Tongue (tissue), 2 donors: ENCODE results near the gene MAGEA9. TPM values are rescaled to one million over a fixed set of nuclear protein-coding genes. Genes with fewer than 3 reads are reported as not detected.
"Not testable (repeated sequence)": the region's sequence is repeated elsewhere in the genome, so short reads cannot be mapped to it uniquely, and the experiment has no call there.

ENCODE experiments used
- DNase-seq: peaks from one replicate; pipeline ENCODE4 v3.0.0-alpha.2; 2015
- total RNA-seq: library from RNA; depleted of rRNA; stranded (reverse); fragments of >200 nt; gene quantifications from one replicate; pipeline ENCODE4 v1.2.3, GENCODE V29; 2014

Gene MAGEA9, protein sequence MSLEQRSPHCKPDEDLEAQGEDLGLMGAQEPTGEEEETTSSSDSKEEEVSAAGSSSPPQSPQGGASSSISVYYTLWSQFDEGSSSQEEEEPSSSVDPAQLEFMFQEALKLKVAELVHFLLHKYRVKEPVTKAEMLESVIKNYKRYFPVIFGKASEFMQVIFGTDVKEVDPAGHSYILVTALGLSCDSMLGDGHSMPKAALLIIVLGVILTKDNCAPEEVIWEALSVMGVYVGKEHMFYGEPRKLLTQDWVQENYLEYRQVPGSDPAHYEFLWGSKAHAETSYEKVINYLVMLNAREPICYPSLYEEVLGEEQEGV
- not detected for total RNA-seq

DNA sequence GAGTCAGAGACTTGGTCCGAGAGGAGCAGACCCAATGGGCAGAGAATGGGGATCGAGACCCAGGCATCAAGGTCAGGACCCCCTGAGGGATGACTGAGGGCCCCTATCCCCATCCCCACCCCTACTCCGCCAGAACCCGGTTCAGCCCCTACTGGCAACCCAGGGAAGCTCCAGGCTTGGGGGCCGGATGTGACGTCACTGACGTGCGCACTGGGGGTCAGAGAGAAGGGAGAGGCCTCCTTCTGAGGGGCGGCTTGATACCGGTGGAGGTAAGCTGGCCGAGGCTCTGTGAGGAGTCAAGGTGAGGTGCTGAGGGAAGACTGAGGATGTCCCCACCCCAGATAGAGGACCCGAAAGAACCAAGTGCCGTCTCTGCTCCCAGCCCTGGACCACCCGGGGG, at the start of gene MAGEA9:
Gene MAGEA9, plus strand, starts transcription at position 204 of the 400 bp plus-strand sequence. CDS start 4,281 bp downstream, outside the sequence.
- not testable (repeated sequence) for DNase-seq

DNA sequence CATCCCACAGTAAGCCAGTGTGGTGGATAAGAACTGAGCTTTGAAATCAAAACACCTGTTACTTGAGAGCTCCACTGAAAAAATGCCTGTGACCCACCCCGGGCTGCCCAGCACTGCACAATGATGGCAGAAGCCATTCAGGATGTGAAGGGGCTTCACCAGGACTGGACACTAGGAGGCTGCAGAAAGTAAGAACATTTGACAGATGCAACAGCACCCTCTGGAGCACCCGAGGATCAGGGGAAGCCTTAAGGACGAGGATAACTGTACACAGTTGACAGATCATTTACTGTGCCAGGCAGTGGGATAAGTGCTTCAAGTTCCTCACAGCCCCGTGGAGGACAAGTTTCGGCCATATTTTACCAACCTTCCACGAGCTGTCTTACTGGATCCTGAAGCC, 39.5 kb upstream of the MAGEA9 start:
- DNase-seq, result not testable (repeated sequence)

DNA sequence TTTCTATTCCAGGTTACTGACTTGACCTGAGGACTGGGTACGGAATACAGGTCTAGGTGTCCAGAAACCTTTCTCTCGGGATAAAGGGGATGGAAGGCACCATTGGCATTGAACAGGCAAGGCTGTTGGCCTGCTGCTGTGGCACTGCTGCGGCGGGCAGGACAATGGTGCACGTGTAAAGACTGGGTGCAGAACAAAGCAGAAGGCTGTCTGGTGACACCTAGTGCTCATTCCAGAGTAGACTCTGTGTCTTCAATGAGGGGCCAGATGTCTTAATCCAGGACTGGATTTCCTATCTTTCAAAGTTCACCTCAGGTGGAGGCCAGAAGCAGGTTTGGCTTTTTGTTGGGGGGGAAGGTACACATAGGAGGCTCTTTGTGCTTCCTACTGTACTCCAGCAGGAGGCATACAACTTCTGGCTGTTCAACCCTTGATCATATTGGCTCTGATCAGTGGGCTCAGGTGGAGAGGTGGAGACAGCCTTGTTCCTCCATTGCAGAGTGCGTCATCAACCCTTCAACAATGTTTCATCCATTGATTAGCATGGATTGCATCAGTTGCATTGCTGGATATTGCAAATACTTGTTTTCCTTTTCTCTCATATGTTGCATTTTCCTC, 35.2 kb upstream of the MAGEA9 start:
- DNase-seq, result not testable (repeated sequence)

DNA sequence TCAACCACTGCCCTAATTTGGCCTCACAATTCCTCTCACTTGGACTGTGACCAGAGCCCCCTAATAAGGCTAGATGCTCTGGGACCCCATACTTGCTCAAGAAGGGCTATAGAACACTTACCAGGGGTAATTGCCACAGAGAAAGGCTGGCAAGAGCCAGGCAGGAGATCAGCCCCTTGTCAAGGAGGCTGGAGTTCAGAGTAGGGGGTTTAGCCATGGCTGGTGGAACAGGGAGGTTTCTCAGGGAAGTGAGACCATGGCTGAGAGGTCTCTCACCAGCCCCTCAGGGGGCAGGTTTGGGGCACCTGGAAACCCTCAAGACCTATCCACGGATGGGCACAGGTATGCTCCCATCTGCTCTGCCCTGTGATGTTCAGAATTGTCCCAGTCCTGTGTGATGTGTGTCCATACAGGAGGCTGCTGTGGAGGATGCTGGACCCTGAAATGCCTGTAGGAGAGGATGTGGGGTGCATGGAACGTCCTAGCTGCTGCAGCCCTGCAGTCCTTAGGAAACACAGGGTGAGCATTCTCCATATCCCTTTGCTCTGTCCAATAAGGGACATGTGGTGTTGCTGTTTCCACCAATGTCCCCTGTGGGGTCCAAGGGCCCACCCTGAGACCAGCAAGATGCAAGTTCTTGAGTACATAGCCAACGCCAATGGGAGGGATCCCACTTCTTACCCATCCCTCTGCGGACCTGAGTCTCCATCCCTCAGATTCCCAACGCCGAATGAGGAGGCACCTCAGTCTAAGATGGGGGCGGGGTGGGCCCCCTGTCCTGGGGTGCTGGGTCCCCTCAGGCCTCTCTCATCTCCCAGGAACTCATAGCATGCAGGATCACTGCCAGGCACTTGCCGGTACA, 24.3 kb upstream of the MAGEA9 start:
- DNase-seq, result no peak

DNA sequence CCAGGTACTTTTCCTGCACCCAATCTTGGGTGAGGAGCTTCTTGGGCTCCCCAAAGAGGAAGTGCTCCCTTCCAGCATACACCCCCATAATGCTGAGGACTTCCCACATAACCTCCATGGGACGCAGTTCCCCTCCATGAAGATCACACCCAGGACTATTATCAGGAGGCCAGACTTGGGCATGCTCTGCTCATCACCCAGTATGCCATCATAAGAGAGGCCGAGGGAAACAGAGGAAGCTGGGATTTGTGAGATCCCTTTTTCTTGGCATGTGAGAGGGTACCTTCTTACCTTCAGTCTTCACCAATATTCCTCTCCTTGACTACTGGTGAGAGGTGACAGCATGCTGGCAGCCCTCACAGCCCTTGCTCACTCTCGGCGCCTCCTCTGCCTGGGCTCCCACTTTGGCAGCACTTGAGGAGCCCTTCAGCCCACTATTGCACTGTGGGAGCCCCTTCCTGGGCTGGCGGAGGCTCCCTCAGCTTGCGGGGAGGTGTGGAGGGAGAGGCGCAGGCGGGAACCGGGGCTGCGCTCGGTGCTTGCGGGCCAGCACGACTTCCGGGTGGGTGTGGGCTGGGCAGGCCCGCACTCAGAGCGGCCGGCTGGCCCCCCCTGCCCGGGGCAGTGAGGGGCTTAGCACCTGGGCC, 23.5 kb upstream of the MAGEA9 start:
- DNase-seq, result no peak

DNA sequence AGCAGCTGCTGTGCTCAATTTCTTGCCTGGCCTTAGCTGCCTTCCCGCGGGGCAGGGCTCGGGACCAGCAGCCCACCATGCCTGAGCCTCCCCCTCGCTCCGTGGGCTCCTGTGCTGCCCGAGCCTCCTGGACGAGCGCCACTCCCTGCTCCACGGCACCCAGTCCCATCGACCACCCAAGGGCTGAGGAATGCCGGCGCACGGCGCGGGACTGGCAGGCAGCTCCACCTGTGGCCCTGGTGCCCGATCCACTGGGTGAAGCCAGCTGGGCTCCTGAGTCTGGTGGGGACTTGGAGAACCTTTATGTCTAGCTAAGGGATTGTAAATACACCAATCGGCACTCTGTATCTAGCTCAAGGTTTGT, 23.0 kb upstream of the MAGEA9 start:
- DNase-seq, result not testable (repeated sequence)

DNA sequence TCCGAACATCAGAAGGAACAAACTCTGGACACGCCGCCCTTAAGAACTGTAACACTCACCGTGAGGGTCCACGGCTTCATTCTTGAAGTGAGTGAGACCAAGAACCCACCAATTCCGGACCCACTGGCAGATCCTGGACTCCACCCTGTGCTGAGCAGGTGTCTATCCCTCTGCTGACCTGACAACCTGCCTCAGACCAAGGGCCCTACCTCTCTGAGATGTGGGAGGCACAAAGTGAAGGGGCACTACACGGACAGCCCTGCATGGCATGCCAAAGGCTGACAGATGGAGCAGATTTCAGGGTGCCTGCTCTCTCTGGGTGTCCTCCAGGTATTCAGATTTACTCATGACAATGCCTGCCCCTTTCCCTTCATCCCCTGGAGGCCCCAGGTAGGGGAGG, 21.9 kb upstream of the MAGEA9 start:
- DNase-seq, result no peak

DNA sequence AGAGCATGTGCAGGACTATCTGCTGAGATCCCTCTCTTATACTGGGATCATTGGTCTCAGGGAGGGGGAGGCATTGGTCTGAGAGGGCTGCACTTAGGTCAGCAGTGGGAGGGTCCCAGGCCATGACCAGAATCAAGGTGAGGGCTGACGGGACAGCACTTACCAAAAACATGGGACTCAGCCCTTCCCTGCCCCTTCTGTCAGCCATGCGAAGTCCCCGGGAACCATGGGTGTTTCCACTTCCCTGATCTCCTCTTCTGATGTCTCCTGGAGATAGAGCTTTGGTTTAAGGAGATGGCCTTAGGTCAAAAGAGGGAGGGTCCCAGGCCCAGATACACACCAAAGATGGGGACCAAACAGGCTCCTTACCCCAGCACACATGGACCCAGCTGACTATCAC, 20.8 kb upstream of the MAGEA9 start:
- no peak for DNase-seq

DNA sequence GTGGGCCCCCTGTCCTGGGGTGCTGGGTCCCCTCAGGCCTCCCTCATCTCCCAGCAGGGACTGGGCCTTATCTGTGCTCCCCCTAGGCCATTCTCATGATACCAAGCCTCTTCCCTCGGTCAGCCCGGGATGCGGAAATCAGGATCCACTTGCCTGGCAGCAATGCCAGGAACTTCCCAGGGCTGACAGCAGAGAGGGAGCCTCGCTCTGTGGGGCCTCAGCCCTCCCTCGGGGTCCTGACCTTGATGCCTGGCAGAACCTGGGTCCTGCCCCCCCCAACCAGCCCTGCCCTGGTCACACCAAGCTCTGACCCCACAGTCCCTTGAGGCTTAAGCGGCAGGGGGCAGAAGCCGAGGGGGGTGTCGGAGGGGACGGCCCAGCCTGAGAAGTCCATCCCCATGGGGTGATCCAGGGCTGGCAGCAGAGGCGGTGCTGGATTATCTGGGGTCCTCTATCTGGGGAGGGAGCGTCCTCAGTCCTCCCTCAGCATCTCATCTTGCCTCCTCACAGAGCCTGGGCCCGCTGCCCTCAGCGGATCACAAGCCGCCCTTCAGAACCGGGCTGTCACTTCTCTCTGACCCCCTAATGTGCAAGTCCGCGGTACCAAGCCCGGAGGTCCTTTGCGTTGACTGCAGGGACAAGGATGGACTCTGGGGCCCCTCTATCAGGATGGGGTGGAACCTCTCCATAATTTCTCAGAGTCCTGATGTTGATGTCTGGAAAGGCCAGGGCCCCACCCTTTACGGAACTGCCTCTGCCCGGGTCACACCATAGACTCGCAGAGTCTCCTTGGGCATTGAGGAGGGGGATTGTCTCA, 19.7 kb upstream of the MAGEA9 start:
- not testable (repeated sequence) for DNase-seq

DNA sequence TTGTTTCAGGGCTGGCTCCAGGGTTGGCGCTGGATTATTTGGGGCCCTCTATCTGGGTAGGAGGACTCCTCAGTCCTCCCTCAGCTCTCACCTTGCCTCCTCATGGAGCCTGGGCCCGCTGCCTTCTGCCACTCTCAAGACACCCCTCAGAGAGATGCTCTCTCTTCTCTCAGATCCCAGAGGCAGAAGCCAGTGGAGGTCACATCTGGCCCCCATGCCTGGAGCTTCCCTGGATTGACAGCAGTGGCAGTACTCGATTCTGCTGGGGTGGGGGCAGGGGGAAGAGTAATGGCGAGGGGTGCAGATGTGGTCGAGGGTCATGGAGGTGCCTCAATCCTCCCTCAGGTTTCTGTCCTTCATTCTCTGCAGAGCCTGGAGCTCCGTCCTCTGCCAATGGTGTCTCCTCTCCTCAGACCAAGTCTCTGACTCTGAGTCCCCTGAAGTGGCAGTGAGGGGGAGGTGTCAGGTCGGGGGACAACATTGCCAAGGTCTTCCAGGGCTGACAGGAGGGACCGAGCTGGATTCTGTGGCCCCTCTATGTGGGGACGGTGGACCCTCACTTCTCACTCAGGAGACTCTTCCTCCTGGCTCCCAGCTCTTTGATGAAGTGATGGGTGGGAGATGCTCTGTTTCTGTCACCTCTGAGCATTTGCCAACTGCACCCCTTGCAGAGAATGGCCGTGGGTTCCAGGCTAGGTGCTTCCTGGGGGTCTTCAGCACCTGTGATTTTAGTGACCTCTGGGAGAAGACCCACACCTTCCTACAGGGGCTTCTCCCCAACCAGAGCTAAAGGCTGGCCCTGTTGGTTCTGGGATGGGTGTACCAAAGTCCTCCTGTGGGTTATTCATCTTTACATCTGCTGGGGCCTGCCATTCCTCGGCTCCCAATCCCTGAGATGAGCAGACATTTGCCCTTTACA, 18.8 kb upstream of the MAGEA9 start:
- no peak for DNase-seq

DNA sequence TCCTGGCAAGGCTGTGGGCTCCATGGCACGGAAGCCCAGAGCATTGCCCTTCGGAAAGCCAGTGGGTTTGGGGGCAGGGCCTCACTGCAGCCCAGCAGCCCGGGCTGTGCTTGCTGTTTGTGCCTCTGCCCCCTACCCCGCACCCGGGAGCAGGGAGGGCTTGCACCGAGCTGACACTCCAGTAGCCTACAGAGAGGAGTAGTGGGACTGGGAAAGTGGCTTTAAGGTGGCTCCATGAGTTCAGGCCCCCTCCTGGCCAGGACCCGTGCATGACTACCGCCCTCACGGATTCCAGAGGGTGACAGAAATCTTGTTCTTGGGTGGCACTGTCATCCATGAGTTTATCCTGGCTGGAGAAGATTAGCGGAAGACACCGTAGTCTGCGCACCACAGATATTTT, 11.4 kb upstream of the MAGEA9 start:
- DNase-seq, result not testable (repeated sequence)

DNA sequence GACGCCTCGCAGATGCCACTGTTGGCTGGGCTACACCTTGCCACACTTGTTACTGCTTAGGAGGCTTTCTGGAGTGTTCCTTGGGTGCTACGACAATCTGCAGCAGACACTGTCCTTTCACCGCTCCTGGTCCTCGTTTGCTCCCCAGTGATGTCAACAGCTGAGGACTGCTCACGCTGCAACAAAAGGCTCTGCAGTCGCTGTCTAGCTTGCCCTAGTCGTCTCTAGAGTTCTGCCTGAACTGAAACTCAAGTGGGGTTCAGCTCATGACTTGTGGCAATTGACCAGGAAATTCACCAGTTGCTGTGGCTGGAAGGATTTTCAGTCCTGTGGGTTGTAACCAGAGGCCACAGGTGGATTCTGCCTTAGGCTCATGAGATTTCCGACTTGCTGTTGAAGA, 8.7 kb upstream of the MAGEA9 start:
- DNase-seq, result not testable (repeated sequence)

DNA sequence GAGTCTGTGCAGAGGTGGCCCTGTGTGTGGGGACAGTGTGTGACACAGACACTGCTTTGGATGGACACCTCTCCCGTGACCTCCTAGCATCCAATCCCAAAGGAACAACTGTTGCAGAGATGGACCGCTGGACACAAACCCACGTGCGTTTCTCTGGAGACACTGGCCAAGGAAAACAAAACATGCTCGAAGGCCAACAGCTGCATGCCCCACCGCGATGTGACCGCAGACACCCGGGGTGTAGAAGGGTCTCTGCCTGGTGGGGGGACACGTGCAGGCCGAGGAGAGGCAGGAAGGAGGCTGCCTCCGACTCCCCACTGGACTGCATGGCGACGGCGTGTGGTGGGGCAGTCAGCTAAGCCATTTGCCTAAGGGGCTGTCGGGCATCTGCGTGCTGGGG, 8.0 kb upstream of the MAGEA9 start, which contains the start of gene HSFX1:
Gene HSFX1, plus strand, starts transcription at position 301 of the 400 bp plus-strand sequence. CDS start 614 bp downstream, outside the sequence.
- not testable (repeated sequence) for DNase-seq

DNA sequence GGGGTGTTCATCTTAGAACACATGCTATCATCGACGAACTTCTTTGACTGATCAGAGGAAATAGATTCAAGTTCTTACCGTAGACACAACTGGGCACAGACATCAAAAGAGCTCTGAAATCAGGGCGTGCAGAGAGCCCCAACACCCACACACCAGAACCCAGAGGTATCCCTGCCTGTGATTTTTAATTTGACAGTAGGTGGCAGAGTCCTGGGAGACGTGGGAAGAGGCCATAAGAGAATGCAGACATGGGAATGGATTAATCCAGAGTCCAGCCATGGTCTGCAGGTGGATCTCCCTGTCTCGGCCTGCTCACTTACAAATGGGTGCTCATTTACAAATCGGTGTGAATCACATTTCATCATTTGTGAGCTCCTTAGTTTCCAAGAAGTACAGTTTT, 3.7 kb upstream of the MAGEA9 start:
- not testable (repeated sequence) for DNase-seq

DNA sequence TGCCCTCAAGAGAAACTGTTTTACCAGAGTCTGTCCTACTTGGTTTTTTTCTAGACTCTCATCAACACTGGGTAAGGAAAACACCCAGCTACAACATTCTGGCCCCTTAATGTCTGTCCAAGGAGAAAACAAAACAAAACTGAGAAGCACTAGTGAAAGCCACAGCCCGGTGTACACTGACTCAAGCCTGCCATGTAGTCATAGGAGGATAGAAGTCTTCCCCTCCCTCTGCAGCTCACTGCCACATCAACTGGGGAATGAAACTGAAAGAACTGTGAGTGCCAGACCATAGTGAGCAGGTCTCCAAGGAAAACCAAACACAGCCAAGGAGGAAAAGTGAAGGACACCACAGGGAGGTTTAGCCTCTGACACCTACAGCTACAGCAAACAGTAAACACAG, 13.8 kb downstream of the MAGEA9 start:
- not testable (repeated sequence) for DNase-seq

DNA sequence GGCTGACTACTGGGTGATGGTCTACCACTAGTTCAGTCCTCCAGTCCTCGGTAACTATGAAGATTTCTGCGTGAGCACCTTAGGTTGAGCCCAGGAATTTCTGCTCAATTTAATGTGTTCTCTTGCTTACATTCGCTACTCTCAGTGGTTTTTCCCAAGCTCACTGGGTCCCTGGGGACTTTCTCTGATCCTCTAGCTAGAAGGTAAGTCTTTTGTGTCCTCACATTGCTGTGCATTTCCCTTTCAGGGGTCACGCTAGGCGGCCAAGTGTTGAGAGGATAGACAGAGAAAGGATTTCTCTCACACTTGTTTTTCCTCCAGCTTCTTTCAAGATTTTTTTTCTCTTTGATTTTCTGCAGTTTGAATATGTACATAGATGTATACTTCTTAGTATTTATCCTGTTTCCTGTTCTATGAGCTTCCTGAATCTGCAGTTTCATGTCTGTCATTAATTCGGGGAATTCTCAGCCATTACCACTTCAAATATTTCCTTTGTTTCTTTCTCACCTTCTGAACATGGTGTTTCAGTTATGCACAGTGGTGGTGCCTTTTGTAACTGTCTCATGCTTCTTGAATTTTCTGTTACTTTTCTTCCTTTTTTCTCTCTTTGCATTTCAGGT, 17.5 kb downstream of the MAGEA9 start:
- no peak for DNase-seq

DNA sequence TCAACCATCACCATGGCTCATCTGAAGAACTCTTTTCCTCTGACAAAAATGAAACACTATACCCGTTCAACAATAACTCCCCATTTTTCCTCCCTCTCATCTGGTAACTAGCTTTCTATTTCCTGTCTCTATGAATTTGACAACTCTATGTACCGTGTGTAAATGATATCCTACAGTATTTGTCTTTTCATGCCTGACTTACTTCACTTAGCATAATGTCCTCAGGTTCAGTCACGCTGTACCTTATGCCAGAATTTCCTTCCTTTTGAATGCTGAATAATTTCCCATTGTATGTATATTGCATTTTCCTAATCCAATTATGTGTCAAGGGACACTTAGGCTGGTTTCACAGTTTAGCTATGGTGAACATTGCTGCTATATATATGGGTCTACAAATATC, 18.2 kb downstream of the MAGEA9 start:
- DNase-seq, result no peak

DNA sequence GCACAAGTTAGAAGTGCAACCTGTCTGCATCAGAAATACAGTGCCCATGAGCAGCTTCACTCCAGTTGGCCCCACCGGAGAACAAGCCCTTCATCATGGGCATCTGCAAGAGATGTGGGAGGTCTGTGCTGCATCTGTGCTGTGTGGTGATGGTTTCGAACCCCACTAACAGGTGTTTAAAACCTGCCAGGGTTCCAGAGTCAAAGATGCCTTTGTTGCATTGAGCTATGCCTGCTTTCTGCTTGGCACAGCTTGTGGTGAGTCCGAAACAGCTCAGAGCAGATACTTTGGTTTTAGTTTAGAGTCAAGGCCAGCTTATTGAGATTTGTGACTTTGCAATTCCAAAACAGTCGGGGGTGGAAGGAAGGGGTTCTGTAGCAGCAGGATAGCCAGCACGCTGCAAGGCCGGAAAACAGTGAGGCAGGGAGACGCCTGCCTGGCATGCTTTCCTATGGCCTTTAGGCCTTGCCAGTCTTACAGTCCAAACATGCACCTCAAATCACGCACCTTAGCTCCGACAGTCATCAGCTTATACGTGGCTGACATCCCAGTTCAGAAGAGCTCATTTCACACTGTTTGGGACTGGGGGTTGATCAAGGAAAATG, 21.8 kb downstream of the MAGEA9 start:
- no peak for DNase-seq

DNA sequence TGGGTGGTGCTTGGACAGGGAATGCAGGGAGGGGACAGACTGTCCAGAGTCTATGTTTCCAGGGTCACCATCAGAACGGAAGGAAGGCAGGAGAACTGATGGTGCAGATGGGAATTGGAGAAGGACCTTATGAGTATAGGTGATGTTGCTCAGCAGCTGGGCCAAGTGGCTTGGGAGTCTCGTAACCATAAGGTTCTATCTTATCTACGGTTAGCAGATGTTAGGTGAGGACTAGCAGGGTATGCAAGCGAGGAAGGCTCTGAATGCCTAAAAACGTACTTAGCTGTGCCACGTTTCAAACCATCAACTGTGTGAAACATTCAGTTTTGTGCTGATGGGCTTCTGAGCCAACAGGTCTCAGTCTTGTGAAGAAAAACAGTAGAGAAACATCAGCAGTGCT, 22.4 kb downstream of the MAGEA9 start:
- no peak for DNase-seq
